Kidney (tissue), 14 donors: ENCODE measurements around the gene OGA. TPM values are rescaled to one million over a fixed set of nuclear protein-coding genes. Genes with fewer than 3 reads are reported as not detected.

ENCODE experiments used
- DNase-seq, 5 donors: peaks; one replicate each; pipeline ENCODE4 v3.0.0-alpha.2; 2013 to 2020
- FAIRE-seq: peaks from 2 replicates; lab custom pipeline; 2012; peaks lifted over from hg19 to GRCh38; lab: Jason Lieb, UNC
- H3K27ac ChIP-seq, 2 donors: one replicate each; pipeline ENCODE4 v1.7.0; 2013; ENCODE audit warnings: low read depth in 2 of 2, low read length in 2 of 2, inconsistent platforms in 1 of 2
- H3K27me3 ChIP-seq: one replicate; pipeline ENCODE4 v1.7.1; 2013; ENCODE audit warnings: low read length, inconsistent platforms; ENCODE audit not compliant: control insufficient read depth, insufficient read depth
- H3K36me3 ChIP-seq, 3 donors: one replicate each; pipeline versions ENCODE4 v1.7.0 to v1.7.1; 2013; ENCODE audit warnings: low read length in 3 of 3, control low read depth in 1 of 3, inconsistent platforms in 1 of 3; ENCODE audit not compliant: insufficient read depth in 3 of 3, control insufficient read depth in 2 of 3
- H3K4me1 ChIP-seq, 3 donors: one replicate each; pipeline versions ENCODE4 v1.7.0 to v1.7.1; 2013; ENCODE audit warnings: low read length in 3 of 3, inconsistent platforms in 1 of 3, low read depth in 1 of 3; ENCODE audit not compliant: control insufficient read depth in 2 of 3, insufficient read depth in 2 of 3
- H3K4me3 ChIP-seq, 3 donors: one replicate each; pipeline versions ENCODE4 v1.7.0 to v1.8.1; 2013; ENCODE audit warnings: low read length in 3 of 3, control low read depth in 1 of 3, inconsistent platforms in 1 of 3
- H3K9ac ChIP-seq, 3 donors: one replicate each; pipeline versions ENCODE4 v1.7.0 to v1.7.1; 2013; ENCODE audit warnings: low read length in 3 of 3, control low read depth in 1 of 3, inconsistent platforms in 1 of 3
- H3K9me3 ChIP-seq, 3 donors: one replicate each; pipeline versions ENCODE4 v1.7.0 to v1.7.1; 2013; ENCODE audit warnings: low read length in 3 of 3, control low read depth in 1 of 3, inconsistent platforms in 1 of 3; ENCODE audit not compliant: control insufficient read depth in 2 of 3, insufficient read depth in 1 of 3
- intact Hi-C: fragments of 100-400 bp; cut with DNase I; formaldehyde crosslinking; loops from one replicate; pipeline ENCODE4 v1.11.1; 2022
- polyA plus RNA-seq: library from polyadenylated mRNA; stranded (reverse); fragments of 350-450 nt; fragmentation: Illumina TruSeq; extraction: RNeasy Lipid Tissue Mini Kit (QIAGEN cat#74804); gene quantifications from one replicate; pipeline ENCODE4 v1.2.3, GENCODE V29; 2014; ENCODE audit warnings: low read depth, low replicate concordance; ENCODE audit not compliant: insufficient read depth
- total RNA-seq: library from RNA; stranded (reverse); fragmentation: NEBNext Ultra II Directional; extraction: Animal tissue kit (Norgen Biotek cat#: 25700); gene quantifications from one replicate; pipeline ENCODE4 v1.2.1, GENCODE V29; 2021
- TF ChIP-seq, protein P1 (sequence below): IDR thresholded peaks from 3 replicates; pipeline ENCODE4 v1.5.1; 2012; ENCODE audit warnings: mild to moderate bottlenecking, moderate library complexity, borderline replicate concordance; ENCODE audit not compliant: insufficient read depth; ENCODE audit errors: extremely low read depth
- donor health status: control.
- donor health status: control.
- donor health status: control.
- donor health status: control.
- donor health status: control.
- donor health status: DM: yes; HTN: yes; CAD: no.
- donor health status: Normal renal cell carcinoma (clear cell type).

Gene OGA
- total and polyA plus RNA-seq, 2 donors from 2014 or later = 33.4 to 146 TPM

DNA sequence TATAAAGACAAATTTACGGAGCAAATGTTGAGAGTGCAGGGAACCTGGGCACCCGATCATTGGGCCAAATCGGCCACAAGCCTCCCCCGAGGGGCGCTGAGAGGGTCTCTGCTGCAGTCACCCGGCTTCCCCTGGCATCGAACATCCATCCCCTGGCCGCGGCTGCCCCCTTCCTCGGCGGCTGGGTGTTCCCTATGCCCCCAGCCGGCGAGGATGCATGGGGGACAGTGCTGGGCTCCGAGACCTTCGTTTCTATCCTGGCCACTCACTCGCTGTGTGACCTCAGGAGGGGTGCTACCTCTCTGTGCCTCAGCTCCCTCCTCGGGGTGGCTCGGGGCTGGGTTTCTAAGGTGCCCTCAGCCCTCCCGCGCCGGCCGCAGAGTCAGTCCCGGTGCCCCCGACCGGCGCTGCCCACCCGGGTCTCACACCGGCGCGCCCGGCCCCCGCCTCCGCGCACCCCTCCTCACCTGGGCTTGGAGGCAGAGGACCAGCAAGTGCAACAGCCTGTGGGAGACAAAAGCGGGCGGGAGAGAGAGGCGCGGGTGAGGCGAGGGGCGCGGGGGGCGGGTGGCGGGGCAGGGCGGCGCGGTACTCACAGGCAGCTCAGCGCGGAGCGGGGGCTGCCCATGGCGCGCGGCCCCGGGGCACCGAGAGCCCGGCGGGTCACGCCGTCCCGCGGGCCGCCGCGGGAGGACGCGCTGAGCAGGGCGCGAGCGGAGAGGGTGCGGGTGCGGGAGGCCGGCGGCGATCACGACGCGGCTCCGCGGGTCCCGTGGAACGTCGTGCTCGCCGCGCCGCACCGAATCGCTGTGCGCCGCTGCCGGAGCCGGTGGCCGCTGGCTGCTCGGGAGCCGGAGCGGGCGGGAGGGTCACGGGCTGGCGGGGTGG lies 42.7 kb downstream of the OGA start, which contains the start of gene FGF8:
Gene FGF8 (minus strand): TSS at position 842 of the 888 bp plus-strand sequence. CDS start 214 bp downstream, at position 628.
- H3K9me3 ChIP-seq = no peaks in the 10 kb centered on the region
- H3K27me3 ChIP-seq = peaks cover 35% of the 10 kb centered on the region
- no peak within 1 kb of the TSS for H3K9ac ChIP-seq
- TF ChIP-seq, protein P1, sequence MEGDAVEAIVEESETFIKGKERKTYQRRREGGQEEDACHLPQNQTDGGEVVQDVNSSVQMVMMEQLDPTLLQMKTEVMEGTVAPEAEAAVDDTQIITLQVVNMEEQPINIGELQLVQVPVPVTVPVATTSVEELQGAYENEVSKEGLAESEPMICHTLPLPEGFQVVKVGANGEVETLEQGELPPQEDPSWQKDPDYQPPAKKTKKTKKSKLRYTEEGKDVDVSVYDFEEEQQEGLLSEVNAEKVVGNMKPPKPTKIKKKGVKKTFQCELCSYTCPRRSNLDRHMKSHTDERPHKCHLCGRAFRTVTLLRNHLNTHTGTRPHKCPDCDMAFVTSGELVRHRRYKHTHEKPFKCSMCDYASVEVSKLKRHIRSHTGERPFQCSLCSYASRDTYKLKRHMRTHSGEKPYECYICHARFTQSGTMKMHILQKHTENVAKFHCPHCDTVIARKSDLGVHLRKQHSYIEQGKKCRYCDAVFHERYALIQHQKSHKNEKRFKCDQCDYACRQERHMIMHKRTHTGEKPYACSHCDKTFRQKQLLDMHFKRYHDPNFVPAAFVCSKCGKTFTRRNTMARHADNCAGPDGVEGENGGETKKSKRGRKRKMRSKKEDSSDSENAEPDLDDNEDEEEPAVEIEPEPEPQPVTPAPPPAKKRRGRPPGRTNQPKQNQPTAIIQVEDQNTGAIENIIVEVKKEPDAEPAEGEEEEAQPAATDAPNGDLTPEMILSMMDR = no peak
- intact Hi-C loops = loop anchor here (10.0 kb wide), 1 partner anchor 171 kb away; no protein-coding TSS in a partner anchor
- H3K36me3 ChIP-seq = no peaks in the 10 kb centered on the region
- no peak within 1 kb of the TSS for H3K27ac ChIP-seq
- FAIRE-seq (no peak), DNase-seq (peak in 2 of 5 donors; percentile 56 to 66)
- peaks cover 0 to 14% (median 0%) of the 10 kb centered on the region in 3 donors for H3K4me1 ChIP-seq
- H3K4me3 ChIP-seq = no peak within 1 kb of the TSS

DNA sequence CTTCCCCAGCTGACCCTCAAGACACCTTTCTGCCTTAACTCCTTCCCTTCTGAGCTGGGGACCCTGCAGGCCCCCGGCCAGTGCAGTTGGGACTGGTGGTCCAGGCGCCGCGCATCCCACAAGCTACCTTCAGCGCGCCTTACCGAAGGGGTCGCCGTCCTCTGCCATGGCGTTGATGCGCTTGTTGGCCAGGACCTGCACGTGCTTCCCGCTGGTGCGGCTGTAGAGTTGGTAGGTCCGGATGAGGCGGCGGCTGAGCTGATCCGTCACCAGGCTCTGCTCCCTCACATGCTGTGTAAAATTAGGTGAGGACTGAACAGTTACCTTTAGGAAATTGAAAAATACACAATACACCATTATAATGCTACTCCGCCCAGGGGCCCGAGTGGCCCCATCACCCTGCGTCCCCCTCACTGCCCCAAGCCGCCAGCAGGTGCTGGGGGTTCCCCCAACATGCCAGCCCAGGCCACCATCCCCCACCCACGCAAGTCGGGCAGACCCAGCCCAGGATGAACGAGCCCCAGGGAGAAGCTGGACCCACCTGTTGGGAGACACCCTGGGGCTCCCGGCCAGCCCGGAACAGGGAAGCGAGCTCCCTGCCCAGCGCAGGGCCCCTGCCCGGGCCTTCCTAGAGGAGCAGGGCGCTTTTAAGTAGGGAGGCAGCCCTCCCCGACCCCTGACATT lies 43.5 kb downstream of the OGA start:
- TF ChIP-seq, protein P1 = no peak
- Histone ChIP-seq H3K36me3 (no peaks in the 10 kb centered on the region), H3K27ac (no peak overlapping the region), H3K27me3 (peaks cover 34% of the 10 kb centered on the region), H3K4me1 (peaks cover 0 to 10% (median 0%) of the 10 kb centered on the region in 3 donors), H3K4me3 (no peak overlapping the region), H3K9me3 (no peaks in the 10 kb centered on the region), H3K9ac (no peak overlapping the region)
- intact Hi-C loops = loop anchor here (10.0 kb wide), 1 partner anchor 170 kb away; no protein-coding TSS in a partner anchor
- FAIRE-seq = no peak
- peak in 3 of 5 donors; percentile 36 to 70 (median 63) for DNase-seq

DNA sequence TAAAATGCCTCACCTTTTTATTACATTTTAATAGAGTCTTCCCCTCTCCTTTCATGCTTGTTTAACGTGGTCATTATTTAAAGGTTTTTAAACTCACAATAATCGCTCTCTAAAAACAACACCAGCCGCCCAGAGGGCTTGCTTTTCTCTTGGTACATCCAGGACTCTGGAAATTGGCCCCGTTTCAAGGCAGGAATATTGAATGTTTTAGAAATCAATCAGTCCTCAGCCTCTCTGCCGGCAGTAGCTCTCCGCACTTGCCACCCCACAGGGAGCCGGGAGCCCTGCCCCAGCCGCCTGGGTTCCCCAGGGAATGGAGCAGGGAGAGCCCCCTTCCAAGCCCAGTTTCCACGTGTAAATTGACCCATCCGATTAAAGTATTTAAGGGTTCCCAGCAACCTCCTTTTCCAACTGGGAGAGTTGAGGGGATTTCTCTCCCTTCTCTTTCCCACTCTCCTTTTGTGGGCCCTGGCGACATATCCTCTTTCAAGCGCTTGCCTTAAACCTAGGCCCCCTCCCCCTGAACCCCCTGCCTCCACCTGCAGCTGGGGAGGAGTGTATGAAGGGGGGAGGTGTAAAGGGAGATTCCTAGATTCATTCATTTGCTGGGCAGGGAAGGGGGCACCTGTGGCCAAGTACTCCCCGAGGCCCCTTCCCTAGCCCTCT lies 44.2 kb downstream of the OGA start:
- H3K4me3 ChIP-seq = no peak overlapping the region
- DNase-seq (peak in 1 of 5 donors; percentile 34), FAIRE-seq (no peak)
- TF ChIP-seq, protein P1 = no peak
- no peak overlapping the region for H3K9ac ChIP-seq
- H3K27me3 ChIP-seq = peaks cover 31% of the 10 kb centered on the region
- H3K27ac ChIP-seq = no peak overlapping the region
- H3K9me3 ChIP-seq = no peaks in the 10 kb centered on the region
- intact Hi-C loops = loop anchor here (10.0 kb wide), 1 partner anchor 169 kb away; no protein-coding TSS in a partner anchor
- peaks cover 0 to 5% (median 0%) of the 10 kb centered on the region in 3 donors for H3K4me1 ChIP-seq
- H3K36me3 ChIP-seq = no peaks in the 10 kb centered on the region
